Vagina (tissue), 2 donors: ENCODE results near the gene GRN. TPM values are rescaled to one million over a fixed set of nuclear protein-coding genes. Genes with fewer than 3 reads are reported as not detected.
"Not testable (repeated sequence)": the region's sequence is repeated elsewhere in the genome, so short reads cannot be mapped to it uniquely, and the experiment has no call there.

Source experiments
- DNase-seq, 2 donors: peaks; one replicate each; pipeline ENCODE4 v3.0.0-alpha.2; 2017; ENCODE audit errors: extremely low spot score in 2 of 2
- H3K27ac ChIP-seq: fragments of 200-600 bp; sonication (generic); one replicate; pipeline ENCODE4 v1.5.1; 2019
- H3K27me3 ChIP-seq: fragments of 200-600 bp; sonication (generic); one replicate; pipeline ENCODE4 v1.5.1; 2019
- H3K36me3 ChIP-seq, 2 donors: fragments of 200-600 bp; sonication (generic); one replicate each; pipeline ENCODE4 v1.5.1; 2017 to 2019
- H3K4me1 ChIP-seq: fragments of 200-600 bp; sonication (generic); one replicate; pipeline ENCODE4 v1.5.1; 2019
- H3K4me3 ChIP-seq, 2 donors: fragments of 200-600 bp; sonication (generic); 1 replicate in 1 of 2; 2 replicates in 1 of 2; pipeline ENCODE4 v1.5.1; 2016 to 2019
- H3K9me3 ChIP-seq: fragments of 200-600 bp; sonication (generic); one replicate; pipeline ENCODE4 v1.5.1; 2019
- CTCF ChIP-seq, 3 experiments: fragments of 450-650 bp in 2 of 3; fragments of 200-600 bp in 1 of 3; sonication (generic) in 1 of 3; IDR thresholded peaks; one replicate each; pipeline ENCODE4 v1.5.1; 2017 to 2019; ENCODE audit warnings: antibody characterized with exemption in 3 of 3, mild to moderate bottlenecking in 2 of 3, moderate library complexity in 2 of 3
- POLR2A ChIP-seq, 2 donors: fragments of 450-650 bp; IDR thresholded peaks; one replicate each; pipeline ENCODE4 v1.6.1; 2017; ENCODE audit warnings: antibody characterized with exemption in 2 of 2, mild to moderate bottlenecking in 2 of 2, moderate library complexity in 2 of 2
- POLR2AphosphoS5 ChIP-seq, 2 donors: sonication (generic); formaldehyde crosslinking; IDR thresholded peaks; one replicate each; pipeline ENCODE4 v1.9.0; 2017; ENCODE audit warnings: antibody characterized with exemption in 2 of 2, mild to moderate bottlenecking in 2 of 2, low read depth in 1 of 2; ENCODE audit not compliant: insufficient read depth in 1 of 2
- intact Hi-C: fragments of 100-400 bp; cut with DNase I; formaldehyde crosslinking; loops from one replicate; pipeline ENCODE4 v1.15.1; 2023
- total RNA-seq: library from RNA; depleted of rRNA; stranded (reverse); fragments of >200 nt; gene quantifications from one replicate; pipeline ENCODE4 v1.2.3, GENCODE V29; 2016

GRN gene
- total RNA-seq, 1 donor from 2014 or later = 268 TPM

- no peak overlapping the region for H3K4me3 ChIP-seq
- no peak overlapping the region for H3K27ac ChIP-seq
- H3K9me3 ChIP-seq = no peaks in the 10 kb centered on the region
- TF ChIP-seq CTCF (IDR thresholded peaks at IDR 0.05) (no peak), POLR2A (IDR thresholded peaks at IDR 0.05) (no peak), POLR2AphosphoS5 (IDR thresholded peaks at IDR 0.05; ENCODE audit: insufficient read depth in 1 of 2, low read depth in 1 of 2) (no peak)
- no peaks in the 10 kb centered on the region for H3K36me3 ChIP-seq
- intact Hi-C loops = no loop called here
- no peaks in the 10 kb centered on the region for H3K4me1 ChIP-seq
- no peaks in the 10 kb centered on the region for H3K27me3 ChIP-seq
- DNase-seq = no peak
These were observed 9.1 kb upstream of the GRN start for GRCh38 chr17:44335968-44336367.

- H3K27ac ChIP-seq = no peak overlapping the region
- no peaks in the 10 kb centered on the region for H3K9me3 ChIP-seq
- peaks cover 4% of the 10 kb centered on the region for H3K4me1 ChIP-seq
- H3K36me3 ChIP-seq = no peaks in the 10 kb centered on the region
- no peak overlapping the region for H3K4me3 ChIP-seq
- no peak for TF ChIP-seq POLR2A (IDR thresholded peaks at IDR 0.05)
- TF ChIP-seq CTCF (IDR thresholded peaks at IDR 0.05) = no peak
- no peak for TF ChIP-seq POLR2AphosphoS5 (IDR thresholded peaks at IDR 0.05; ENCODE audit: insufficient read depth in 1 of 2, low read depth in 1 of 2)
- H3K27me3 ChIP-seq = no peaks in the 10 kb centered on the region
- no peak for DNase-seq
- intact Hi-C loops = no loop called here
These were observed 6.4 kb upstream of the GRN start for GRCh38 chr17:44338702-44339101.

GRCh38 chr17:44340553-44340952, 4.5 kb upstream of the GRN start:
- intact Hi-C loops, H3K36me3 ChIP-seq, H3K4me3 ChIP-seq, H3K9me3 ChIP-seq, H3K27ac ChIP-seq, DNase-seq, H3K27me3 ChIP-seq: not testable (repeated sequence)
- H3K4me1 ChIP-seq = peaks cover 15% of the 10 kb centered on the region

- Histone ChIP-seq H3K36me3 (no peaks in the 10 kb centered on the region), H3K9me3 (no peaks in the 10 kb centered on the region), H3K4me1 (peaks cover 36% of the 10 kb centered on the region), H3K27me3 (no peaks in the 10 kb centered on the region), H3K27ac (peak overlapping the region; percentile 95), H3K4me3 (no peak overlapping the region)
- no peak for TF ChIP-seq POLR2A (IDR thresholded peaks at IDR 0.05)
- no peak for TF ChIP-seq POLR2AphosphoS5 (IDR thresholded peaks at IDR 0.05; ENCODE audit: insufficient read depth in 1 of 2, low read depth in 1 of 2)
- no peak for TF ChIP-seq CTCF (IDR thresholded peaks at IDR 0.05)
- no peak for DNase-seq
- intact Hi-C loops = no loop called here
These were observed 1.4 kb upstream of the GRN start for GRCh38 chr17:44343510-44344209.

- no peak for DNase-seq
- Histone ChIP-seq H3K4me3 (peak overlapping the region; percentile 79 to 80), H3K27me3 (no peaks in the 10 kb centered on the region), H3K9me3 (no peaks in the 10 kb centered on the region), H3K4me1 (peaks cover 46% of the 10 kb centered on the region), H3K27ac (peak overlapping the region; percentile 95), H3K36me3 (peaks cover 0 to 5% of the 10 kb centered on the region in 2 donors)
- intact Hi-C loops = no loop called here
- TF ChIP-seq POLR2AphosphoS5 (IDR thresholded peaks at IDR 0.05; ENCODE audit: insufficient read depth in 1 of 2, low read depth in 1 of 2) (peak in 1 of 2 donors; percentile 30), POLR2A (IDR thresholded peaks at IDR 0.05) (no peak), CTCF (IDR thresholded peaks at IDR 0.05) (peak in 1 of 3 experiments; percentile 13)
These were observed 438 bp downstream of the GRN start for GRCh38 chr17:44345454-44346026.
